Astrocyte of the cerebellum (primary cell): ENCODE data around the gene DCC.

ENCODE experiments used
- DNase-seq: peaks from one replicate; pipeline ENCODE4 v3.0.0-alpha.2; 2011; ENCODE audit warnings: low read depth
- H3K4me3 ChIP-seq: 2 replicates; pipeline ENCODE4 v1.5.1; 2011; ENCODE audit warnings: mild to moderate bottlenecking, low read depth, low read length, moderate library complexity
- in situ Hi-C: cut with HindIII; loops from 2 replicates; pipeline ENCODE4 v1.10.0; 2017; ENCODE audit warnings: low sequenced_read_pairs
- TF ChIP-seq, protein P1 (sequence below): IDR thresholded peaks from 2 replicates; pipeline ENCODE4 v1.5.1; 2012; ENCODE audit warnings: low read length, low read depth, moderate library complexity, mild to moderate bottlenecking; ENCODE audit errors: missing control alignments

Gene DCC

DNA sequence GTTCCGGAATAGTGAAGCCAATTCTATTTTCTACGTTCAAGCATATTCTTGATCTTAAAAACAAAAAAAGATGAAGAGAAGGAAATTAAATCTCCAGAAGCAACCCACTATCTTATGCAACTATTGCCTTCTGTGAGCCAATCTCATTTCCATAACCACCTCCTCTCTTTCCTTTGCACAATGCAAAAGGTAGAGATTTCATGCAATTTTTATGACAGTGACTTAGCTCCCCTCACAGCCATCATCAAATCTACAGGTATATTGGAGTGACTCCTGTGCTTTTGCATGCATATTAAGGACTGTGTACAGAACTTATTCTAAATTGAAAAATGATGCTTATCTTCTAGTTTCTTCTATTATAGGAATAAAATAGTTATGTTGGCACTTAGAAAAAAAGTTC lies 191.8 kb downstream of the DCC start:
- no peak overlapping the region for H3K4me3 ChIP-seq
- in situ Hi-C loops: no loop called here
- DNase-seq: no peak
- TF ChIP-seq, protein P1, sequence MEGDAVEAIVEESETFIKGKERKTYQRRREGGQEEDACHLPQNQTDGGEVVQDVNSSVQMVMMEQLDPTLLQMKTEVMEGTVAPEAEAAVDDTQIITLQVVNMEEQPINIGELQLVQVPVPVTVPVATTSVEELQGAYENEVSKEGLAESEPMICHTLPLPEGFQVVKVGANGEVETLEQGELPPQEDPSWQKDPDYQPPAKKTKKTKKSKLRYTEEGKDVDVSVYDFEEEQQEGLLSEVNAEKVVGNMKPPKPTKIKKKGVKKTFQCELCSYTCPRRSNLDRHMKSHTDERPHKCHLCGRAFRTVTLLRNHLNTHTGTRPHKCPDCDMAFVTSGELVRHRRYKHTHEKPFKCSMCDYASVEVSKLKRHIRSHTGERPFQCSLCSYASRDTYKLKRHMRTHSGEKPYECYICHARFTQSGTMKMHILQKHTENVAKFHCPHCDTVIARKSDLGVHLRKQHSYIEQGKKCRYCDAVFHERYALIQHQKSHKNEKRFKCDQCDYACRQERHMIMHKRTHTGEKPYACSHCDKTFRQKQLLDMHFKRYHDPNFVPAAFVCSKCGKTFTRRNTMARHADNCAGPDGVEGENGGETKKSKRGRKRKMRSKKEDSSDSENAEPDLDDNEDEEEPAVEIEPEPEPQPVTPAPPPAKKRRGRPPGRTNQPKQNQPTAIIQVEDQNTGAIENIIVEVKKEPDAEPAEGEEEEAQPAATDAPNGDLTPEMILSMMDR: no peak

DNA sequence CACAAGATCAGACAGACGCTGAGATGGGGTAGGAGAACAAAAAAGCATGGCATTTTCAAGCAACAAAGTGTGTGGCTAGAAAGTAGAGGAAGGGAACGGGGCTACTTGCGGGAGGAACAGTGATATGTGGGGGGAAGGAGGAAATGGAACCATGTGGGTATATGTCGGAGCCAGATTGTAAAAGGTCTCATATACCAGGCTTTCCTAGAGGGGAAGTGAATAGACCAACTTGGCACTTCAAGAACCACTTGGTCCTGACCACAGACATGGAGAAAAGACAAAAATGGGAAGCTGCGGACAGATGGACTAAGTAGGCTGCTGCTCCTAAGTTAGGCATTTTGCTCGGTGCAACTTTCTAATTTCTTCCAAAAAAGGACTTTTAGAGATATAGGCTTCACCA lies 196.0 kb downstream of the DCC start:
- in situ Hi-C loops: no loop called here

DNA sequence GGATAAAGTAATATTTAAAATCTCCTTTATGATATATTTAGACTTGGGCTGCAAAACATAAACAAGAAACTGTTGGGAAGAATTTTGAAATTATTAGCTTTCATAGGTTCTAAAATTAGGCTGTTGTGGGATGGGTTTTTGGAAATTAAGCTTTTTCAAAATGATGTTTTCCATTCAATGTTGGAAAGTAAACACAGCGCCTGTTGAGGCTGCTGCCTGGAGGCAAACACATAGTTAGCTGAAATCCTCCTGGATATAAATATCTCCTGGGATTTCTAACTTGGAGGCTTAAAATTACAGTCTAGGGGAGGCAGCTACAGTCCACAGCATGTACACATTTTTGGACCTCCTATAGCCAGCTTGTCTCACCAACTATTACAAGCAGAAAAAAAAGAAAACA lies 197.3 kb downstream of the DCC start:
- TF ChIP-seq, protein P1: no peak
- in situ Hi-C loops: no loop called here
- DNase-seq: no peak
- H3K4me3 ChIP-seq: no peak overlapping the region

More for the DNA sequence above, 196.0 kb downstream of the DCC start:
- TF ChIP-seq, protein P1: no peak
- no peak overlapping the region for H3K4me3 ChIP-seq
- no peak for DNase-seq

- no peak overlapping the region for H3K4me3 ChIP-seq
- no peak for DNase-seq
- in situ Hi-C loops: no loop called here
- TF ChIP-seq, protein P1: no peak
These were observed 201.1 kb downstream of the DCC start for GRCh38 chr18:52541056-52541455.

GRCh38 chr18:52544086-52544485 lies 204.1 kb downstream of the DCC start:
- in situ Hi-C loops: no loop called here
- TF ChIP-seq, protein P1: no peak
- no peak for DNase-seq
- H3K4me3 ChIP-seq: no peak overlapping the region

DNA sequence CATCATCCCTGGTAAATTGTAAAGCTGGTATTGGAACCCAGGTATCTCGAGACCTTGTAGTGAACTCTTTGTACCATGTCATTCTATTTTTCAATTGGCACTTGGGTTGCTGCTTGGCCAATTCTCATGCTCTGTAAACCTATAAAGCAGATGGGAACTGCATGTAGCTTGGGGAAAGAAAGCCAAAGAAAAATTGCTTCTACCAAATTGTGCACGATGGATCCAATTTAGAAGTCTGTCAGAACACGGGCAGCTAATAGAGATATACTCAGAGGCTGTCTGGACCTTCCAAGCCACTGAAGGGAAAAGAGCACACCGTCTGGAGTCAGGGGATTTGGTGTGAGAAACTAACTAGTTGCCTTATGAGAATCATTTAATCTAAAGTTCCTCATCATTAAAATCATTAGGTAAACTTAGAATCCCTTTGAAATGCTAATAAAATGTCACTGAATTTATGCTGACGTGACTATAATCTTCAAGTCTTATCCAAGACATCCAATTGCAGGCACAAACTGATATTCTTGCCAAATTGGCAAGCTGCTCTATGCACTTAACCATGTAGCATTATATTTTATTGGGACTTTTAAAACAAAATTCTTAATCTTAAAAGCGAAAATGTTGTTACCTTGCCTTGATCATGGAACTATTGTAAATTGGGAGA lies 206.8 kb downstream of the DCC start:
- in situ Hi-C loops: no loop called here
- no peak overlapping the region for H3K4me3 ChIP-seq
- TF ChIP-seq, protein P1: no peak
- no peak for DNase-seq
